Activated naive CD8-positive, alpha-beta T cell treated with anti-CD3 and anti-CD28 coated beads, Interleukin-2, amount 10 ng/mL, durations not matched to agents 7 days and 5 days (primary cell): ENCODE results near the gene ZNF653. TPM values are rescaled to one million over a fixed set of nuclear protein-coding genes. Genes with fewer than 3 reads are reported as not detected.

Source experiments
- ATAC-seq: fragments of 150-1000 bp; cut with Tn5 transposase; one replicate; pipeline ENCODE4 v1.10.0; 2021; ENCODE audit warnings: low read depth, moderate library complexity
- POLR2A ChIA-PET: fragments of 350-600 bp; sonication (Branson Sonifier 250); formaldehyde crosslinking; loops from one replicate; lab custom pipeline; 2021; ENCODE audit warnings: antibody characterized with exemption; lab: Charles Lee
- DNase-seq: peaks from one replicate; pipeline ENCODE4 v3.0.0; 2021
- H3K27ac Mint-ChIP-seq: one replicate; pipeline ENCODE4 v1.8.0; 2022; ENCODE audit warnings: mild to moderate bottlenecking, mixed read lengths
- H3K27me3 Mint-ChIP-seq: one replicate; pipeline ENCODE4 v1.8.0; 2022; ENCODE audit warnings: mild to moderate bottlenecking, moderate library complexity, mixed read lengths
- H3K36me3 Mint-ChIP-seq: one replicate; pipeline ENCODE4 v1.8.0; 2021; ENCODE audit warnings: mild to moderate bottlenecking, mixed read lengths
- H3K4me1 Mint-ChIP-seq: one replicate; pipeline ENCODE4 v1.8.0; 2021; ENCODE audit warnings: mixed read lengths
- H3K4me3 Mint-ChIP-seq: one replicate; pipeline ENCODE4 v1.8.0; 2022; ENCODE audit warnings: mild to moderate bottlenecking, moderate library complexity, mixed read lengths
- H3K9me3 Mint-ChIP-seq: one replicate; pipeline ENCODE4 v1.8.0; 2021; ENCODE audit warnings: mixed read lengths
- total RNA-seq, 2 experiments: library from RNA; stranded (reverse); gene quantifications; one replicate each; pipeline ENCODE4 v1.2.3, GENCODE V29; 2021

The ZNF653 gene
- total RNA-seq, 2 experiments from 2014 or later = 21.1 to 21.8 TPM

GRCh38 chr19:11505032-11505503, 571 bp downstream of the ZNF653 start:
- H3K36me3 Mint-ChIP-seq = peaks cover 6% of the 10 kb centered on the region
- POLR2A ChIA-PET = interaction anchor here (1.2 to 1.7 kb wide), 3 partner anchors 23 to 130 kb away, joined by 3 to 9 read pairs (median 6); partner anchors contain the start of gene ECSIT
- no peaks in the 10 kb centered on the region for H3K27me3 Mint-ChIP-seq
- ATAC-seq (peak; percentile 90), DNase-seq (peak; percentile 98)
- H3K9me3 Mint-ChIP-seq = no peaks in the 10 kb centered on the region
- H3K27ac Mint-ChIP-seq = peak overlapping the region; percentile 83
- peaks cover 13% of the 10 kb centered on the region for H3K4me1 Mint-ChIP-seq
- peak overlapping the region; percentile 89 for H3K4me3 Mint-ChIP-seq

DNA sequence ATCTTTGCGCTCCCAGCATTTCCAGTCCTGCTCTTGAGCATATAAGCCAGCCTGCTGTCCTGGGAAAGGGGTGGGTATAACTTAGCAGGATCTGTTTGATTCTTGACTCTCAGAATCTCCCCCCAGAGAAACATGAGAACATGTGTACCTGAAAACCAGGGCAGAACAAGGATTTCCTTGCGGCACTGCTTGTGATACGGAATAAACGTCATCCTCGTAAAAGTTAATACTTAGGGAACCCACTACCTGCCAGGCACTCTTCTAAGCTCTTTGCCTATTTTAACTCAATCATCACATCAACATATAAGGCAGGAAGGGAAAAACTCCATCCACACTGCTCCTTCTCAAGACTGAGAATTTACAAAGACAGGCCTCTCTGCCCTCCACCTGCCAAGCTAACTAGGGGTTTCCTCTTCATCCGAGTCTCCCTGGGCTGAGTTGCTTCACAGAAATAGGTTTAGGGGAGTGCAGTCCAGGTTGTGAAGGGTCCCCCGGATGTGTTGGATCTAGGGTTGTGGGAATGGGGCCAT, 1.1 kb downstream of the ZNF653 start:
- POLR2A ChIA-PET = interaction anchor here (1.2 kb wide), 1 partner anchor 129 kb away, joined by 3 read pairs; no protein-coding TSS in a partner anchor
- ATAC-seq (no peak), DNase-seq (no peak)
- no peaks in the 10 kb centered on the region for H3K27me3 Mint-ChIP-seq
- peak overlapping the region; percentile 89 for H3K4me3 Mint-ChIP-seq
- H3K27ac Mint-ChIP-seq = peak overlapping the region; percentile 83
- peaks cover 8% of the 10 kb centered on the region for H3K36me3 Mint-ChIP-seq
- no peaks in the 10 kb centered on the region for H3K9me3 Mint-ChIP-seq
- H3K4me1 Mint-ChIP-seq = peaks cover 13% of the 10 kb centered on the region

GRCh38 chr19:11499890-11500420, 5.7 kb downstream of the ZNF653 start:
- DNase-seq (no peak), ATAC-seq (no peak)
- no peak overlapping the region for H3K27ac Mint-ChIP-seq
- H3K9me3 Mint-ChIP-seq = no peaks in the 10 kb centered on the region
- H3K36me3 Mint-ChIP-seq = peaks cover 10% of the 10 kb centered on the region
- no peak overlapping the region for H3K4me3 Mint-ChIP-seq
- POLR2A ChIA-PET = no interaction called here
- no peaks in the 10 kb centered on the region for H3K27me3 Mint-ChIP-seq
- peaks cover 12% of the 10 kb centered on the region for H3K4me1 Mint-ChIP-seq

DNA sequence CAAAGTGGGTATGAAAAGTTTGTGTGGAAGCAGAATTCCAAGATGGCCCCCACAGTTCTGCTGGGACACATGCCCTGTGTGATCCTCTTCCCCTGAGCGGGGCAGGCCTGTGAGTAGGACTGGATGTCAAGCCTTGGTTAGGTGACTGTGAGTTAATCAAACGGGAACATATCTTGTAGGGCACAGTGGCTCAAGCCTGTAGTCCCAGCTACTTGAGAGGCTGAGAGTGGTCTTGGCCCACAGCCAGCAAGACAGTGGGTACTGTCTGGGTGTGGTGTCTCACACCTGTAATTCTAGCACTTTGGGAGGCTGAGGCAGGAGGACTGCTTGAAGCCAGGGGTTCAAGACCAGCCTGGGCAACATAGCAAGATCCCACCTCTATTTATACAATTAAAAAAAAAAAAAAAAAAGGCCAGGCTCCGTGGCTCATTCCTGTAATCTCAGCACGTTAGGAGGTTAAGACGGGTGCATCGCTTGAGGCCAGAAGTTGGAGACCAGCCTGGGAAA, 6.4 kb downstream of the ZNF653 start:
- POLR2A ChIA-PET = no interaction called here
- H3K27ac Mint-ChIP-seq = no peak overlapping the region

GRCh38 chr19:11496391-11497163, 9.1 kb downstream of the ZNF653 start:
- POLR2A ChIA-PET = no interaction called here
- Mint-ChIP-seq H3K4me3 (no peak overlapping the region), H3K9me3 (no peaks in the 10 kb centered on the region), H3K27me3 (no peaks in the 10 kb centered on the region), H3K4me1 (peaks cover 5% of the 10 kb centered on the region), H3K36me3 (peaks cover 15% of the 10 kb centered on the region), H3K27ac (no peak overlapping the region)
- peak; percentile 63 for ATAC-seq
- peak; percentile 71 for DNase-seq

More for the DNA sequence above, 6.4 kb downstream of the ZNF653 start:
- ATAC-seq (no peak), DNase-seq (no peak)
- Mint-ChIP-seq H3K4me1 (peaks cover 6% of the 10 kb centered on the region), H3K9me3 (no peaks in the 10 kb centered on the region), H3K4me3 (no peak overlapping the region), H3K27me3 (no peaks in the 10 kb centered on the region), H3K36me3 (peaks cover 11% of the 10 kb centered on the region)

- Mint-ChIP-seq H3K27ac (no peak overlapping the region), H3K4me1 (peaks cover 5% of the 10 kb centered on the region), H3K4me3 (no peak overlapping the region), H3K27me3 (no peaks in the 10 kb centered on the region), H3K36me3 (peaks cover 12% of the 10 kb centered on the region), H3K9me3 (no peaks in the 10 kb centered on the region)
- ATAC-seq (no peak), DNase-seq (no peak)
- POLR2A ChIA-PET = no interaction called here
Measured at GRCh38 chr19:11495885-11496284, 9.8 kb downstream of the ZNF653 start.

DNA sequence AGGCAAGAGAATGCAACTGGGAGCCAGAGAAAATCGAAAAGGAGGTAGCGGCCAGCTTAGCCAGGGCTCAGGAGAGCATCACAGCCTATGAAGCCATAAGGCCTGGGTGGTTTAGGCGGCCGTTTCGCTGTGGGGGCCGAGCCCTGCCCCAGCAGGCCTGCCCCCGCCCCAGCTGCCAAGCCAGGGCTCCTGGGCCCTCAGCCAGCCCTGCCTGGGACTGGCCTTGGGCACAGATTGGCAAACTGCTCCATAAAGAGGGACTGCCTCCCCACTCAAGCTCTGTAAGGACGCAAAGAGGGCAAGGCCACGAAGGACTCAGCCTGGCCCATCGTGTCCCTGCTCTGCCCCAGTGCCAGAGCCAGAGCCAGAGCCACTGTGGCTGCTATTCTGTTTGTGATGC, 10.2 kb downstream of the ZNF653 start:
- H3K36me3 Mint-ChIP-seq = peaks cover 12% of the 10 kb centered on the region
- no peak overlapping the region for H3K4me3 Mint-ChIP-seq
- DNase-seq (no peak), ATAC-seq (no peak)
- no peaks in the 10 kb centered on the region for H3K27me3 Mint-ChIP-seq
- POLR2A ChIA-PET = no interaction called here
- H3K4me1 Mint-ChIP-seq = peaks cover 5% of the 10 kb centered on the region
- H3K27ac Mint-ChIP-seq = no peak overlapping the region
- no peaks in the 10 kb centered on the region for H3K9me3 Mint-ChIP-seq

DNA sequence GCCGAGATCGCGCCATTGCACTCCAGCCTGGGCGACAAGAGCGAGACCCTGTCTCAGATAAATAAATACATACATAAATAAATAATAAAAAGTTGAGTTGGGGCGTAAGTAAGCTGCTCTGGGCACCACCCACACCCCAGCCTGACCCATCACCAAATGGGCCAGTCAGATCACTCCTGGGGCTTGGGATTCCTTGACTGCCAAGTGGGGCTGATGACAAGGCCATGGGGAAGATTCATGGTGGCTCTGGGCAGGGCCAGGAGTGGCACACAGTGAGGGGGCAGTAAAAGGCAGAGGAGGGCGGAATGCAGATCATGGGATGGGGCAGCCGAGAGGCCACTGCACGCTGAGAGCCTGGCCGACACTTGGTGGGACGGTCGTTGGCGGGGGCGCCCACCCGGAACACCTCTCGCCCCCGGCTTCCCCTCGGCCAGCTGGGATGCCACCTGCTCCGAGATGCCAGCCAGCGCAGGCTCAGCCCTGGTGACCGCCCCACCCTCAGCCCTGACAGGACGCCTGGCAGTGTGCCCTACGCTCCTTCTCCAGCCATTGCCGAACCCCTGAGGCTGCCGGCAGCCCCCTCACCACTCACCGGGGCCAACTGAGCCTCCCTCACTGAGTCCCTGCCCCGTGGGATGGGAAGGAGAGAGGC, 10.9 kb downstream of the ZNF653 start:
- H3K27ac Mint-ChIP-seq = no peak overlapping the region
- POLR2A ChIA-PET = no interaction called here

DNA sequence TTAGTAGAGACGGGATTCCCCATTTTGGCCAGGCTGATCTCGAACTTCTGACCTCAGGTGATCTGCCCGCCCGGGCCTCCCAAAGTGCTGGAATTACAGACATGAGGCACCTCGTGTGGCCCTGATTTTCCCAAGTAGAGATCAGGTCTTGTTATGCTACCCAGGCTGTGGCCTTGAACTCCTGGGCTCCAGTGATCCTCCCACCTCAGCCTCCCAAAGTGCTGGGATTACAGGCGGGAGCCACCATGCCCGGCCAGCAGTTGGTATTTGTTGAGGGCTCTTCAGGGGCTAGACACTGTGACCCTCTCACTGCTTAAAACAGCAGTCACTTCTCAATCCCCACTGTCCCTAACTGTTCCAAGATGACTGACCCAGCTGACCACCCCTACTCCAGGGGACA, 16.3 kb downstream of the ZNF653 start:
- Mint-ChIP-seq H3K27me3 (no peaks in the 10 kb centered on the region), H3K4me3 (no peak overlapping the region), H3K4me1 (peaks cover 2% of the 10 kb centered on the region), H3K9me3 (no peaks in the 10 kb centered on the region), H3K27ac (no peak overlapping the region), H3K36me3 (peaks cover 9% of the 10 kb centered on the region)
- DNase-seq = no peak
- ATAC-seq = no peak
- POLR2A ChIA-PET = no interaction called here

More for the DNA sequence above, 10.9 kb downstream of the ZNF653 start:
- DNase-seq (no peak), ATAC-seq (no peak)
- Mint-ChIP-seq H3K27me3 (no peaks in the 10 kb centered on the region), H3K4me3 (no peak overlapping the region), H3K36me3 (peaks cover 10% of the 10 kb centered on the region), H3K9me3 (no peaks in the 10 kb centered on the region), H3K4me1 (peaks cover 5% of the 10 kb centered on the region)

DNA sequence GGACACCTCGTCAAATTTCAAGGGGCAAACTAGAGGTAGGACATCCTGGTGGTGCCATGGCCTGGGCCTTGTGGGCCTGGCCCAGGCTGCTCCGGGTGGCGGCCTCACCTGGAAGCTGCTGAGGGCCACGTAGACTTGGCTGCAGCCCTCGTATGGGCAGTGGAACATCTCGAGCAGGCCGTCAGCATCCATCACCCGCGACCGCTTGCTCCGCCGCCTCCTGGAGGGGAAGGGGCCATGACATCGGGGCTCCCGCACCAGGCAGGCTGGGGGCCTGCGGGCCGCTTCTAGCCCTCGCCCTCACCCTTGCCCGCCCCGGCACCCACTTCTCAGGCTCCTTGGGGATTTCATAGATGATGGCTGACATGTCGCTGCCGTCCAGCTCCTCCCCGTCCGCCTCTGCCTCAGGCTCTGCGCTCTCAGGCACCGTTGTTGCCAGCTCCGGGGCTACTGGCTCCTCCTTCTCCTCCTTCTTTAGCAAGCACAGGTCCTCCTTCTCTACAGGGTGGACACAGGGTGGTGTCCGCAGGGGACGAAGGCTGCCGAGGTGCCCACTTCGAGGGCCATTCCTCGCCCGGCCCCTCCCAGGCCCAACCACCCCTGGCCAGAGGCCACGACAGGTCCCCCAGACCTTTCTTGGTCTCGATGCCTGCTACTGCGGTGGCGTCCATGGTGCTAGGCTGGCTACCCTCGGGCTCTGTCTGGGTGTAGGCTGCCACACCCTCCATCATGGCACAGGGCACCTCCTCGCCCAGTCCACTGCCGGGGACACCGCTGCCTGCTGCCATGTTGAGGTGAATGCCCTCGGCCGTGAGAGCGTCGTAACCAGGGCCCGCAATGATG, 18.8 kb downstream of the ZNF653 start:
- DNase-seq (no peak), ATAC-seq (no peak)
- Mint-ChIP-seq H3K4me3 (no peak overlapping the region), H3K36me3 (peaks cover 2% of the 10 kb centered on the region), H3K27ac (no peak overlapping the region), H3K4me1 (peaks cover 7% of the 10 kb centered on the region), H3K9me3 (no peaks in the 10 kb centered on the region), H3K27me3 (peaks cover under 1% of the 10 kb centered on the region)
- POLR2A ChIA-PET = no interaction called here

DNA sequence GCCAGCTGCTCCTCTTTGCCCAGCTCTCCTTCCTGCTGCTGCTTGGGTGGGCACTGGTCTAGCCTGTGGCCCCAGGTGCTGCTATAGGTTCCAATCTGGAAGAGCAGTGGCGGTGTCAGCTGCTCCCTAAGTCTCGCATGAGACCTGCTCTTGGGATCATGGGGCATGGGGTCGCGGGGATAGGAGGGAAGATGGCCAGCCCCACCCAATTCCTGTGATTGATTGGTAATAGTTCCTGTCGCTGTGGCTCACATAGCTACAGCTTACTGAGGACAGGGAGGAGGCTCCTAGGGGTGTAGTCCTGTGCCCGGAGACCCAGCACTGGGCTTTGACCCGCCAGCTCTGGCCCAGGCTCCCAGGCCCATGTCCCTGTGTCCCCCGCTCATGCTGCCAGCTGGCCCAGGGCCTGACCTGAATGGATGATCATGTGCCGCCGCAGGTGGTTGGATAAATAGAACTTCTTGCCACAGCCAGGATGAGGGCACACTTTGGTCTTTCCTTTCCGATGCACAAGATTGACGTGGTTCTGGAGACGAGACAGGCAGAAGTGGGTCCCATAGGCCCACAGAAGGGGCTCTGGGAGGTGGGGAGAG, 20.3 kb downstream of the ZNF653 start:
- H3K9me3 Mint-ChIP-seq = no peaks in the 10 kb centered on the region
- no peak for ATAC-seq
- peaks cover 2% of the 10 kb centered on the region for H3K36me3 Mint-ChIP-seq
- no peak overlapping the region for H3K4me3 Mint-ChIP-seq
- peaks cover 11% of the 10 kb centered on the region for H3K4me1 Mint-ChIP-seq
- H3K27me3 Mint-ChIP-seq = peaks cover 11% of the 10 kb centered on the region
- no peak overlapping the region for H3K27ac Mint-ChIP-seq
- DNase-seq = no peak
- POLR2A ChIA-PET = no interaction called here

DNA sequence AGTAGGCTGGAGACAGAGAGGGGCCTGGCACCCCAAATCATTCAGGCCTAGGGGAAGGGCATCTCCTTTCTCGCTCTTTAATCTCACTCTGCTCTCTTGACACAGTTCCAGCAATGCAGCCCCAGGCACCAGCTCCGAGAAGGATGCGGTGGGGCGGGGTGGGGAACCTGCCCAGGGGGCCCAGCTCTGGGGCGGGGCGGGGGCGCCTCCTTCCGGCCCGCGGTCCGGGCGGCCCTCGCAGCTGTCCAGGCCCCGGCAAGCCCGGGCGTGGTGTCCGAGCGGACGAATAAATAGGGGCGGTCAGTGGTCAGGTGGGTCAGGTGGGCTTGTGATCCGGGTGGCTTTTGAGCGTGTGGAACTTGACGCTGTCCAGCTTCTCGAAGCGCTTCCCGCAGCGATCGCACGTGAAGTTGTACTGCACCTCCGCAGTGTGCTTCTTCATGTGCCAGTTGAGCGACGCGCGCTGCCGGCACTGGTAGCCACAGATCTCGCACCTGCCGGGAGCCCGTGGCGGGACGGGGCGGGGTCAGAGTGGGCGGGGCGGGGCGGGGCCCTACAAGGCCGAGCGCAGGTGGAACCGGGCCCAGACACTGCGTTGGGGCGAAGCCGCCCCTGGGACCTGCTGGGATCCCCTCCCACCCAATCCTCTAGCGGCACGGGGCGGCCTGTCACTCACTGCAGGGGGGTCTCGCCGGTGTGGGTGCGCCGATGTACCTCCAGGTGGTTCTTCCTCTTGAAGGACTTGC, 22.1 kb downstream of the ZNF653 start:
- H3K4me3 Mint-ChIP-seq = no peak overlapping the region
- H3K27me3 Mint-ChIP-seq = peaks cover 19% of the 10 kb centered on the region
- H3K27ac Mint-ChIP-seq = no peak overlapping the region
- no peak for DNase-seq
- H3K36me3 Mint-ChIP-seq = peaks cover 2% of the 10 kb centered on the region
- POLR2A ChIA-PET = interaction anchor here (0.6 to 1.7 kb wide), 9 partner anchors 22 to 1134 kb away, joined by 3 to 18 read pairs (median 6); partner anchors contain the start of genes SWSAP1 and ZNF653
- H3K4me1 Mint-ChIP-seq = peaks cover 13% of the 10 kb centered on the region
- H3K9me3 Mint-ChIP-seq = no peaks in the 10 kb centered on the region
- ATAC-seq = no peak
